ENCODE data around the gene CDH18. TPM values are rescaled to one million over a fixed set of nuclear protein-coding genes. Genes with fewer than 3 reads are reported as not detected.

Gene CDH18
- total RNA-seq, 1 experiment from 2014 or later = not detected

GRCh38 chr5:19694949-19695611 is 292.9 kb downstream of the CDH18 start:
- peaks cover 0 to 20% of the 10 kb centered on the region in 2 experiments; a peak in 2 of 4 replicates for H3K9me3 ChIP-seq (ENCODE audit: control insufficient read depth in 1 of 2, insufficient read depth in 1 of 2, low read depth in 1 of 2, low read length in 2 of 2)
- TF ChIP-seq CEBPB (IDR thresholded peaks at IDR 0.05; ENCODE audit: low read depth) = no peak
- TF ChIP-seq YY1 (IDR thresholded peaks at IDR 0.05; ENCODE audit: extremely low read depth, insufficient replicate concordance, low read depth, low read length) = no peak
- no peak for TF ChIP-seq ELF1 (IDR thresholded peaks at IDR 0.05; ENCODE audit: borderline replicate concordance, low read depth)
- no peak for TF ChIP-seq CBX3 (IDR thresholded peaks at IDR 0.05; ENCODE audit: low read depth)
- no peak for TF ChIP-seq POLR2AphosphoS5 (IDR thresholded peaks at IDR 0.05; ENCODE audit: low read depth, low read length)
- no peak for TF ChIP-seq FOSL1 (IDR thresholded peaks at IDR 0.05; ENCODE audit: low read depth)
- no peak for TF ChIP-seq MAX (IDR thresholded peaks at IDR 0.05)
- no peak for TF ChIP-seq RAD21 (IDR thresholded peaks at IDR 0.05; ENCODE audit: low read depth)
- no peak for TF ChIP-seq ZNF274 (IDR thresholded peaks at IDR 0.05; ENCODE audit: low read depth, low read length)
- TF ChIP-seq SRF (IDR thresholded peaks at IDR 0.05; ENCODE audit: low read depth) = no peak
- no peak for TF ChIP-seq SP1 (IDR thresholded peaks at IDR 0.05; ENCODE audit: low read depth)
- no peak for TF ChIP-seq ZFX (IDR thresholded peaks at IDR 0.05)
- TF ChIP-seq JUND (IDR thresholded peaks at IDR 0.05) = no peak
- TF ChIP-seq TCF7L2 (IDR thresholded peaks at IDR 0.05; ENCODE audit: borderline replicate concordance, extremely low read depth, insufficient read depth, insufficient read length) = no peak
- no peak for TF ChIP-seq POLR2A (IDR thresholded peaks at IDR 0.05; ENCODE audit: borderline replicate concordance, extremely low read depth, insufficient read depth, insufficient read length)
- ChIA-PET CTCF (no interaction called here), RAD21 (ENCODE audit: low non-redundant PET in 1 of 2, low total read pairs in 2 of 2, uncharacterized antibody in 2 of 2, unreplicated experiment in 2 of 2) (no interaction called here), POLR2A (no interaction called here)
- no peak overlapping the region for H3K9ac ChIP-seq (ENCODE audit: low read length)
- ATAC-seq = no peak
- H3K27ac ChIP-seq (ENCODE audit: low read depth, low read length) = no peak overlapping the region
- intact Hi-C loops (cut with micrococcal nuclease) = no loop called here
- H3K36me3 ChIP-seq (ENCODE audit: control insufficient read depth in 1 of 2, insufficient read depth in 2 of 2, low read length in 2 of 2) = no peaks in the 10 kb centered on the region
- H3K79me2 ChIP-seq (ENCODE audit: insufficient read depth, low read length) = no peaks in the 10 kb centered on the region
- H3K4me2 ChIP-seq (ENCODE audit: low read length) = no peak overlapping the region
- no TSS peak for BruUV-seq (replicated peaks)
- H3K9me2 ChIP-seq (ENCODE audit: insufficient read depth) = no peaks in the 10 kb centered on the region
- no peaks in the 10 kb centered on the region for H3K27me3 ChIP-seq (ENCODE audit: insufficient read depth, low read length)
- no peaks in the 10 kb centered on the region for H3K4me1 ChIP-seq (ENCODE audit: control insufficient read depth in 1 of 2, insufficient read depth in 2 of 2, low read length in 2 of 2)
- no peak overlapping the region for H2AFZ ChIP-seq (ENCODE audit: low read depth, low read length, poor library complexity, severe bottlenecking)
- H3K4me3 ChIP-seq (replicated peaks in 1 of 2; ENCODE audit: low read depth in 1 of 2, low read length in 2 of 2) = no peak overlapping the region
- DNase-seq (ENCODE audit: low read depth, low spot score) = no peak
- H4K20me1 ChIP-seq (ENCODE audit: insufficient read depth) = no peaks in the 10 kb centered on the region
